GM19452 (cell line): ENCODE results near the gene TTLL10.

Source experiments
- ATAC-seq: cut with Tn5 transposase; IDR thresholded peaks from one replicate; pipeline ENCODE4 v1.9.1; 2021; ENCODE audit not compliant: unreplicated experiment

Gene TTLL10

GRCh38 chr1:1218524-1219200 is 45.0 kb downstream of the TTLL10 start:
- no peak for ATAC-seq

GRCh38 chr1:1219341-1219740 is 45.7 kb downstream of the TTLL10 start:
- no peak for ATAC-seq

- no peak for ATAC-seq
These were observed 46.5 kb downstream of the TTLL10 start for GRCh38 chr1:1220197-1220596.

GRCh38 chr1:1221887-1222574 is 48.4 kb downstream of the TTLL10 start:
- ATAC-seq, result no peak

GRCh38 chr1:1222575-1223225 is 49.0 kb downstream of the TTLL10 start:
- no peak for ATAC-seq

GRCh38 chr1:1223321-1223720 is 49.6 kb downstream of the TTLL10 start:
- no peak for ATAC-seq

- no peak for ATAC-seq
These were observed 50.2 kb downstream of the TTLL10 start for GRCh38 chr1:1223891-1224290.

- no peak for ATAC-seq
These were observed 51.7 kb downstream of the TTLL10 start for GRCh38 chr1:1225238-1225845.

GRCh38 chr1:1225913-1226312 is 52.2 kb downstream of the TTLL10 start:
- no peak for ATAC-seq

- no peak for ATAC-seq
These were observed 53.1 kb downstream of the TTLL10 start for GRCh38 chr1:1226566-1227362.

GRCh38 chr1:1227386-1227785 is 53.7 kb downstream of the TTLL10 start:
- ATAC-seq, result no peak

- ATAC-seq, result no peak
These were observed 54.5 kb downstream of the TTLL10 start for GRCh38 chr1:1228187-1228586.

- no peak for ATAC-seq
These were observed 55.1 kb downstream of the TTLL10 start for GRCh38 chr1:1228596-1229321.

GRCh38 chr1:1229770-1230169 is 56.1 kb downstream of the TTLL10 start:
- ATAC-seq, result no peak

GRCh38 chr1:1230656-1231399 is 57.1 kb downstream of the TTLL10 start:
- ATAC-seq, result no peak

GRCh38 chr1:1231400-1232207 is 57.9 kb downstream of the TTLL10 start, which contains the start of gene SDF4:
TSS of gene SDF4 (minus strand) at chr1:1232001. CDS start at chr1:1228772, 3,229 bp downstream.
- ATAC-seq, result peak; percentile 88

GRCh38 chr1:1232208-1232795 is 58.6 kb downstream of the TTLL10 start, which contains the start of gene B3GALT6:
TSS of gene B3GALT6 (plus strand) at chr1:1232237. CDS start at chr1:1232279, 42 bp downstream.
- ATAC-seq, result no peak
